ENCODE results near the gene REN. TPM values are rescaled to one million over a fixed set of nuclear protein-coding genes. Genes with fewer than 3 reads are reported as not detected.
A peak's percentile ranks its signal among the peaks of the same experiment; 100 is the strongest.

The REN gene
- total RNA-seq, 3 donors from 2014 or later (not counting 1 experiment from before 2014, with no cell fraction given), result not detected

- peak in 2 of 3 donors; percentile 54 to 74 for ATAC-seq
- peaks cover 2% of the 10 kb centered on the region for H3K27me3 ChIP-seq (ENCODE audit: control insufficient read depth, insufficient read depth, low read length)
- H3K27ac ChIP-seq (ENCODE audit: low read length), result no peak overlapping the region
- peaks cover 13% of the 10 kb centered on the region for H3K4me1 ChIP-seq (ENCODE audit: control insufficient read depth, insufficient read depth, low read length)
- intact Hi-C loops (cut with micrococcal nuclease), result no loop called here
- peaks cover 39 to 47% of the 10 kb centered on the region in 2 donors for H3K27me3 Mint-ChIP-seq (ENCODE audit: low read depth in 2 of 2)
- no peaks in the 10 kb centered on the region for H3K9me3 ChIP-seq (ENCODE audit: control insufficient read depth, insufficient read depth, low read length)
- H3K4me3 Mint-ChIP-seq, result no peak overlapping the region
- no peaks in the 10 kb centered on the region for H3K36me3 Mint-ChIP-seq
- DNase-seq, result peak in 1 of 2 donors; percentile 65
- no peak overlapping the region for H3K27ac Mint-ChIP-seq
- H3K36me3 ChIP-seq (ENCODE audit: control insufficient read depth, insufficient read depth, low read length), result no peaks in the 10 kb centered on the region
- peaks cover 0 to 20% of the 10 kb centered on the region in 2 donors for H3K4me1 Mint-ChIP-seq
- no peaks in the 10 kb centered on the region for H3K9me3 Mint-ChIP-seq
- H3K4me3 ChIP-seq (ENCODE audit: low read length), result no peak overlapping the region
- 14% methylated on average over 43 of the region's 44 CpGs for WGBS (ENCODE audit: insufficient coverage)
- no peak for TF ChIP-seq CTCF (IDR thresholded peaks at IDR 0.05)
Observed at GRCh38 chr1:204190212-204191211, 24.4 kb upstream of the REN start.

- Mint-ChIP-seq H3K4me1 (peaks cover 0 to 10% of the 10 kb centered on the region in 2 donors), H3K27ac (no peak overlapping the region), H3K9me3 (no peaks in the 10 kb centered on the region), H3K4me3 (no peak overlapping the region), H3K27me3 (ENCODE audit: low read depth in 2 of 2) (peaks cover 39 to 57% of the 10 kb centered on the region in 2 donors), H3K36me3 (no peaks in the 10 kb centered on the region)
- Histone ChIP-seq H3K27me3 (ENCODE audit: control insufficient read depth, insufficient read depth, low read length) (peaks cover 2% of the 10 kb centered on the region), H3K4me3 (ENCODE audit: low read length) (no peak overlapping the region), H3K36me3 (ENCODE audit: control insufficient read depth, insufficient read depth, low read length) (no peaks in the 10 kb centered on the region), H3K4me1 (ENCODE audit: control insufficient read depth, insufficient read depth, low read length) (peaks cover 8% of the 10 kb centered on the region), H3K27ac (ENCODE audit: low read length) (no peak overlapping the region), H3K9me3 (ENCODE audit: control insufficient read depth, insufficient read depth, low read length) (no peaks in the 10 kb centered on the region)
- TF ChIP-seq CTCF (IDR thresholded peaks at IDR 0.05), result no peak
- WGBS (ENCODE audit: insufficient coverage), result 65% methylated on average over 7 of the region's 11 CpGs
- ATAC-seq, result peak in 1 of 3 donors; percentile 26
- intact Hi-C loops (cut with micrococcal nuclease), result no loop called here
- DNase-seq, result peak in 1 of 2 donors; percentile 58
Observed at GRCh38 chr1:204188959-204189639, 23.0 kb upstream of the REN start.

- intact Hi-C loops (cut with micrococcal nuclease), result no loop called here
- peaks cover 2% of the 10 kb centered on the region for H3K27me3 ChIP-seq (ENCODE audit: control insufficient read depth, insufficient read depth, low read length)
- Mint-ChIP-seq H3K9me3 (no peaks in the 10 kb centered on the region), H3K27ac (no peak overlapping the region), H3K27me3 (ENCODE audit: low read depth in 2 of 2) (peaks cover 35 to 47% of the 10 kb centered on the region in 2 donors), H3K36me3 (no peaks in the 10 kb centered on the region), H3K4me3 (no peak overlapping the region), H3K4me1 (peaks cover 0 to 10% of the 10 kb centered on the region in 2 donors)
- TF ChIP-seq CTCF (IDR thresholded peaks at IDR 0.05), result no peak
- WGBS (ENCODE audit: insufficient coverage), result 98% methylated on average over 7 of the region's 10 CpGs
- H3K4me3 ChIP-seq (ENCODE audit: low read length), result no peak overlapping the region
- H3K4me1 ChIP-seq (ENCODE audit: control insufficient read depth, insufficient read depth, low read length), result peaks cover 8% of the 10 kb centered on the region
- no peak overlapping the region for H3K27ac ChIP-seq (ENCODE audit: low read length)
- ATAC-seq (no peak), DNase-seq (no peak)
- H3K9me3 ChIP-seq (ENCODE audit: control insufficient read depth, insufficient read depth, low read length), result no peaks in the 10 kb centered on the region
- H3K36me3 ChIP-seq (ENCODE audit: control insufficient read depth, insufficient read depth, low read length), result no peaks in the 10 kb centered on the region
Observed at GRCh38 chr1:204186597-204186996, 20.5 kb upstream of the REN start.
